Urothelium cell line (cell line): ENCODE results near the gene ABCA6.

ENCODE experiments used
- DNase-seq: peaks from one replicate; pipeline ENCODE4 v3.0.0; 2011; ENCODE audit warnings: low spot score, mixed read lengths
- FAIRE-seq: peaks from 2 replicates; lab custom pipeline; 2011; peaks lifted over from hg19 to GRCh38; lab: Jason Lieb, UNC

ABCA6 gene

DNA sequence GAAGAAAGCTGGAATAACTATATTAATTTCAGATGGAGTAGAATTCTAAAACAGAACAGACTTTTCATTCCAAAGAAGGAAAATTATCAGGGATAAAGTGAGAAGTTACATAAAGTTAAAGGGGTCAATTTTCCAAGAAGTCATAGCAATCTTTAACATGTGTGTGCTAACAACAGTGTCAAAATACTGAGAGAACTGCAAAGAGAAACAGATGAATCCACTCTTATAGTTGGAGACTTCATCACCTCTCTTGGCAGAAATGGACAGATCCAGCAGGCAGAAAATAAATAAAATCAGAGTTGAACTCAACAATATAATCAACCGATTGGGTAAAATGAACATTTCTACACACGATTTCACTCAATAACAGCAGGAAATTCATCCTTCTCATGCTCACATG lies 86.4 kb downstream of the ABCA6 start:
- DNase-seq = no peak
- FAIRE-seq = no peak

DNA sequence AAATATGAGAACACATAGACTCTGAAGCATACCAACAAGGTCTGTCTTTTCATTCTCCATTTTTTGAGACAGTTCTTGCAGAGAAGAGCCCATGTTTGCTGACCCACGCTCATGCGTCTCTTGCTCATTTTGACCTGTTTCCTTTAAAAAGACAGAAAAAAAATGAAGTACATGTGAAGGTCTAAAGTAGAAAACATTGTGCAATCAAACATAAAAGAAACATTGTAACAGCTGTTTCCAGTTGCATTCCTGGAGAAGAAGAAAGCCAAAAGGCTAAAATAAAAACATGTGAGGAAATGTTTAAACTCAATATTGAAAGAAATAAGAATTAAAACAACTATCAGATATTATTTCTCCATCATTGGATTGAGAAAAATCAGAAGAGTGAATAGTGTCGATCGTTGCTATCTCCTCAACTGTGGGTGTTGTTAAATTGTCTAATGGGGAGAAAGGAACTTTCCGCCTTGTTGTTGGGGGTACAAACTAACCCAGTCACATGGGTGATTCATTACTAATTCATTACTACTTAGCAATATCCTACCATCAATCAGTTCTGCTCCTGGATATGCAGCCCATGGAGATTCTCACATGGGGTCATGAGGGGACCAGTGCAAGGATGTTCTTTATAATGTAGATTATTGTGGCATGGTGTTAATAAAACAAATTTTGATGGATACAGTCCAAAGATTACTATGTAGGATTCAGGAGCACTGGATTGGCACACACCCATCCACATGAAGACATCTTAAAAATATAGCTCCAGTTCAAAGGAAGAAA lies 90.5 kb downstream of the ABCA6 start:
- DNase-seq (no peak), FAIRE-seq (no peak)

DNA sequence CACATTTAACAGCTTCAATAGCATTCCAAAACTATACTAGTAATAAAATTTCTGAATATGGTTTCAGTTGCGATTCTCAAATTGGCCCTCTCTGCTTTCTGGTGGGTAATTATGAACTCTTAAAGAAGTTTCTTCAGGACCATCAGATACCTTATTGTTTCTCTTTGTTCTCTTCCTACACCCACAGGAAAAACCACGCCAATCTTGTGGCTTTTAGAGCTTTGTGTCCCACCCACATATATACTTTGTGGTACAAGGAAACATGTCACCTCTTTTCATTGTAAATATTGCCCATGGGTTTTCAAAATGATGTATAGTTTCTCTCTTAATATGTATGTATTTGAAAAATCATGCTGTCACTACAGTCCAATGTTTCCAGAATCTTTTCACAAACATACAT lies 93.1 kb downstream of the ABCA6 start:
- no peak for DNase-seq
- FAIRE-seq = no peak

DNA sequence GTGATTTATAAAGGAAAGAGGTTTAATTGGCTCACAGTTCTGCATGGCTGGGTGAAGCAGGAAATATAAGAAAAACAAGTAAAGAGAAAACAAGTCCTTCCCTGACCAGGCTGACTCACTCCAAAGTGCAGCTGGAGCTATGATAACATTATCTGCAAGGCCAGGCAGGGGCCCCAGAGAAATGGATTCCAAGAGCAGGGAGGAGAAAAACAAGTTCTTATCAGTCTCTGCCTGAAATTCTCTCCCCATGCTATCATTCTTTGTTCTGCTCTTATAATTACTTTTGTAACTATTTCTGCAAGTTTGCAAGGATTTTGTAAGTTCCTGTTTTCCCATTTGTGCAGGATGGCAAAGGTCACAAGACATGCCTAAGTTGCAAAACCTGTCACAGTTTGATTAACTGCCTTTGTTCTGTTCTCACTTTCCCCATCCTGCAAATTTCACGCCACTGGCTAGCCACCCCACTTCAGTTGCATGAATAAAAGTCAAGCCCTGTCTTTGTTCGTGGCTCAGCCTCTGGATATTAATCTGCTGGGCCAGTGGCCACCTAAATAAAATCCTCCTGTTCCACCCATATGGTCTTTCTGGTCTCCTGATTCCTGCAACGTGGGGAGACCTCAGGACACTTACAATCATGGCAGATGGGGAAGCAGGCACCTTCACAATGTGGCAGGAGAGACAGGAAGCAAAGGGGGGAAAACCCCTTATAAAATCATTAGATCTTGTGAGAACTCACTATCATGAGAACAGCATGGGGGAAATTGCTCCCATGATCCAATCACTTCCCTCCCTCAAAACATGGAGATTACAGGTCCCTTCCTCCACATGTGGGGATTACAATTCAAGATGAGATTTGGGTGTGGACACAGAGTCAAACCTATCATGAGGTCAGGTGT lies 94.1 kb downstream of the ABCA6 start:
- no peak for DNase-seq
- no peak for FAIRE-seq

DNA sequence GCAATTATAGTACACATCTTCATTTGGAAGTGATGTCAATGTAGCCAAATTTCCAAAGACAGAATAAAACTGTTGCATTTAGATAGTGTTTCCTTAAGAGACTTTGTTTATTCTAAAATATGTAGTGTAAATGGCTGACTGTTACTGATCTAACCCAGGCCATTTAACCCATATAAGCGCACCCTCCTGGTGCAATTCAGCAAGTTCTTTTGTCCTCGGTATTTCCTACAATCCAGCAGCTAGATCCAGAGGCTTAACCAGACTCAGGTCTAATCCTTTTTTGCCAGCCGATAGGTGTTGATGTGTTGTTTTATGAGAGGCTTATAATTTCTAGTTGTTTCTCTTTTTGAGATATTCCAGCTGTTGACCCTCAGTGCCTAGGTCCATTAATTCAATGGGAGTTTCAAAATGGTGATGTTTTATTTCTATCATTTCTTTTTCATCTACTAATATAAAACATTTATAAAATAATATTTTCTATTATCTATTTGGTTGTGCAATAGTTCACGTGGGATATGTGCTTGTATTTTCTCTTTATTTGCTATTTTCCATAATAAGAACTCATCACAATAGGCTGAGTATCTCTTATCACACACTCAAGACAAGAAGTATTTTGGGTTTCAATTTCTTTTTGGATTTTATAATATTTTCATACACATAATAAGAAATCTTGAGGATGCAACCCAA lies 95.4 kb downstream of the ABCA6 start:
- no peak for FAIRE-seq
- no peak for DNase-seq

GRCh38 chr17:69045646-69046045 lies 96.0 kb downstream of the ABCA6 start:
- DNase-seq (no peak), FAIRE-seq (no peak)

- DNase-seq = no peak
These were observed 97.3 kb downstream of the ABCA6 start for GRCh38 chr17:69044371-69044770.

GRCh38 chr17:69043098-69043734 lies 98.5 kb downstream of the ABCA6 start:
- no peak for FAIRE-seq
- DNase-seq = no peak

More at GRCh38 chr17:69044371-69044770, 97.3 kb downstream of the ABCA6 start:
- no peak for FAIRE-seq

GRCh38 chr17:69042308-69042707 lies 99.4 kb downstream of the ABCA6 start:
- no peak for DNase-seq
- FAIRE-seq = no peak

- no peak for FAIRE-seq
- DNase-seq = no peak
These were observed 109.9 kb downstream of the ABCA6 start for GRCh38 chr17:69031839-69032238.

- FAIRE-seq (no peak), DNase-seq (no peak)
These were observed 111.5 kb downstream of the ABCA6 start for GRCh38 chr17:69030169-69030568.
